ENCODE data around the gene GAB2. TPM values are rescaled to one million over a fixed set of nuclear protein-coding genes. Genes with fewer than 3 reads are reported as not detected.
"Not testable (repeated sequence)": the region's sequence is repeated elsewhere in the genome, so short reads cannot be mapped to it uniquely, and the experiment has no call there.

The GAB2 gene
- 26.0 TPM for polyA plus RNA-seq (2012; ENCODE audit: insufficient read depth, insufficient read length, low read depth)

- no peaks in the 10 kb centered on the region for H3K9me3 ChIP-seq
- H3K4me3 ChIP-seq (ENCODE audit: low read depth, low read length), result peak within 1 kb of the TSS; percentile 79
- no peak for TF ChIP-seq CTCF (IDR thresholded peaks at IDR 0.05; ENCODE audit: low read depth, low read length)
- no peaks in the 10 kb centered on the region for H3K27me3 ChIP-seq
- DNase-seq, result no peak
- H3K36me3 ChIP-seq, result no peaks in the 10 kb centered on the region
- peaks cover 24% of the 10 kb centered on the region for H3K4me1 ChIP-seq
Observed at GRCh38 chr11:78417175-78417887, at the start of gene GAB2. Gene GAB2, minus strand, starts transcription at chr11:78417820. Its CDS starts 100 bp downstream, at chr11:78417720.

- DNase-seq, result no peak
- Histone ChIP-seq H3K4me3 (ENCODE audit: low read depth, low read length) (no peak overlapping the region), H3K27me3 (no peaks in the 10 kb centered on the region), H3K36me3 (peaks cover 32% of the 10 kb centered on the region), H3K9me3 (no peaks in the 10 kb centered on the region), H3K4me1 (no peaks in the 10 kb centered on the region; the same call in 1 of the 2 replicates)
- TF ChIP-seq CTCF (IDR thresholded peaks at IDR 0.05; ENCODE audit: low read depth, low read length), result no peak
Observed at GRCh38 chr11:78467370-78467769, 49.8 kb upstream of the GAB2 start.

- H3K9me3 ChIP-seq, result no peaks in the 10 kb centered on the region
- DNase-seq, result no peak
- no peaks in the 10 kb centered on the region for H3K27me3 ChIP-seq
- no peak overlapping the region for H3K4me3 ChIP-seq (ENCODE audit: low read depth, low read length)
- H3K4me1 ChIP-seq, result no peaks in the 10 kb centered on the region; the same call in 1 of the 2 replicates
- TF ChIP-seq CTCF (IDR thresholded peaks at IDR 0.05; ENCODE audit: low read depth, low read length), result no peak
- H3K36me3 ChIP-seq, result peaks cover 42% of the 10 kb centered on the region
Observed at GRCh38 chr11:78465169-78465942, 47.7 kb upstream of the GAB2 start.

- not testable (repeated sequence) for H3K9me3 ChIP-seq; H3K4me3 ChIP-seq (ENCODE audit: low read depth, low read length); H3K4me1 ChIP-seq; DNase-seq; H3K27me3 ChIP-seq
- H3K36me3 ChIP-seq, result peaks cover 44% of the 10 kb centered on the region
Observed at GRCh38 chr11:78464787-78465168, 47.2 kb upstream of the GAB2 start.

GRCh38 chr11:78460471-78460870, 42.9 kb upstream of the GAB2 start:
- Histone ChIP-seq H3K27me3 (no peaks in the 10 kb centered on the region), H3K36me3 (peaks cover 62% of the 10 kb centered on the region), H3K4me3 (ENCODE audit: low read depth, low read length) (no peak overlapping the region), H3K9me3 (no peaks in the 10 kb centered on the region), H3K4me1 (peaks cover 5% of the 10 kb centered on the region; the same call in 1 of the 2 replicates)
- TF ChIP-seq CTCF (IDR thresholded peaks at IDR 0.05; ENCODE audit: low read depth, low read length), result no peak
- no peak for DNase-seq

GRCh38 chr11:78459738-78460137, 42.1 kb upstream of the GAB2 start:
- Histone ChIP-seq H3K4me1 (peaks cover 5% of the 10 kb centered on the region; the same call in 1 of the 2 replicates), H3K9me3 (no peaks in the 10 kb centered on the region), H3K4me3 (ENCODE audit: low read depth, low read length) (no peak overlapping the region), H3K27me3 (no peaks in the 10 kb centered on the region), H3K36me3 (peaks cover 55% of the 10 kb centered on the region)
- no peak for TF ChIP-seq CTCF (IDR thresholded peaks at IDR 0.05; ENCODE audit: low read depth, low read length)
- no peak for DNase-seq
